NCI-H82 (cell line): ENCODE results near the gene AUH.
"Not testable (repeated sequence)": the region's sequence is repeated elsewhere in the genome, so short reads cannot be mapped to it uniquely, and the experiment has no call there.

Source experiments
- DNase-seq: peaks from one replicate; lab custom pipeline; 2025; lab: John Stamatoyannopoulos, UW

Gene AUH

DNA sequence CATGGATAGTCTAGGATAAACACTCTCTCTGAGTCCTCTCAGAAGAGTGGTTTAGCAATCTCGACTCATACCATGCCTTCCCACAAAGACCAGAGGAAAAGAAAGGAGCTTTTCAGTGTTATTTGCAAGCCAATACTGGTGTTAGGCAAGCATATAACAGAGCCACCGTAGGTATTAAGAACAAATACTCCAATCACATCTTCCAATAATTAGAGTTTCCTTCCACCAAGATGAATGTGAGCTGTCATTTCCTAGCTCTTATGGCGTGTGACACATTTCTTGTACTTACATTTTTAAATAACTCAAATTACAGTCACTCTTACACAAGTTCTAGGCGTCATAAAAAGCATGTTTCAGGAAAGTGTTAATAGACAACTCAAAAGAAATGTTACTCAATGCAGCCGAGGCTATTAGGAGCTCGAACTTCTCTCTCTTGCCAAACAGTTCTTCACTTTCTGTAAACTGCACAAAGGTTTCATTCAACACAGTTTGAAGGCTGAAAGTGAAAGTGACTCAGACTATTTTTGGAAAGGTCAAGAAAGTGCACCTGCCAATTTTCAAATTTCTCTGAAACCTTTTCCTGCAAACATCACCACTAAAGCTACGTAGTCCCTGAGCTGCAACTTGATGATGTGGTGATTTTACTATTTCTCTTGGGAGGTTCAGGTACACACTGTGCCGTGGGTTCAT, 153.8 kb downstream of the AUH start:
- DNase-seq = no peak

DNA sequence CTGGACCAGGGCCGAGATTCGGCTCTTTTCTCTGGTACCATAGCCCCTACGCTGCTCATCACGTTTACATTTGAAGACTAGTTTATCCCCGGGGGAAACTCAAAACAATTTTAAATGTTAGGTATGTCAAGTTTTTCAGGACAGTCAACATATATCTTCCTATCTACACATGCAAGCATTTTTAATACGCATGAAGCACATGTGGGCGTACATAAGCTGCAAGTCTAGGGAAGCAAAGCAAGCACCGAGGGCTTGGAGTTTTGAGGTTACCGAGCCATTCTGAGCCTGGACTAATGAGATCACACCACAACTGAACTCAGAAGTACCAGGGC, 154.4 kb downstream of the AUH start:
- no peak for DNase-seq

GRCh38 chr9:91206806-91207205, 154.9 kb downstream of the AUH start:
- DNase-seq = no peak

GRCh38 chr9:91202736-91203283, 158.9 kb downstream of the AUH start:
- no peak for DNase-seq

- no peak for DNase-seq
Observed at GRCh38 chr9:91200692-91201336, 160.9 kb downstream of the AUH start.

- DNase-seq = no peak
Observed at GRCh38 chr9:91199739-91200497, 161.8 kb downstream of the AUH start.

DNA sequence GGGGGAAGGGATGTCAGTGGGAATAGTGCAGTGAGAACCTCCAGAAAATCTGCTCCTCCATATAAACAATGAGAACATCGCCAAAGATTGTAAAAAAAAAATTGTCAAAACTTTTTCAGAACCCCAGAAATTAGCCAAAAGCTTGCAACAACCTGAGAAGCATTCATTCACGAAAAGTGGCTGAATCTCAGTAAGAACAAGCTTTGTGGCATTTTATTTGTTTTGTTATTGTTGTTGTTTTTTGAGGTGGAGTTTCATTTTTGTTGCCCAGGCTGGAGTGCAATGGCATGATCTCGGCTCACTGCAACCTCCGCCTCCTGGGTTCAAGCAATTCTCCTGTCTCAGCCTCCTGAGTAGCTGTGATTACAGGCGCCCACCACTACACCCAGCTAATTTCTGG, 162.8 kb downstream of the AUH start:
- not testable (repeated sequence) for DNase-seq

DNA sequence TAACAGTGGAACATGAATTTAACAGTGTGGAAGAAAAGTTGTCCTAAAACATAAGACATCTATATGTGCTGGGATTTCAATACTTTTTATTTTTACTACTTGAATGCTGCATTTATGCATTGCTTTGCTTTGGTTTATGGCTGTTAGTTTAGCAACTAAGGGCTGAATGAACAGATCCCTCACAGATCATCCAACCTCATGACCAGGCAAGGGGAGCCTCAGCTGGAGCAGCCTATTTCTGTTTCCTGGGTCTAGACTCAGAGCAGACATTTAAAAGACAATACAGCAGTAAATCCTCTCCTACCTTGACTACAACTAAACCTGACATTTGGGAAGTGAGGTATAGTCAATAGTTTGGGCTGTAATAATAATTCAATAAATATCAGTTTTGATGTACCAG, 163.3 kb downstream of the AUH start:
- no peak for DNase-seq

- no peak for DNase-seq
Observed at GRCh38 chr9:91197232-91198181, 164.2 kb downstream of the AUH start.

DNA sequence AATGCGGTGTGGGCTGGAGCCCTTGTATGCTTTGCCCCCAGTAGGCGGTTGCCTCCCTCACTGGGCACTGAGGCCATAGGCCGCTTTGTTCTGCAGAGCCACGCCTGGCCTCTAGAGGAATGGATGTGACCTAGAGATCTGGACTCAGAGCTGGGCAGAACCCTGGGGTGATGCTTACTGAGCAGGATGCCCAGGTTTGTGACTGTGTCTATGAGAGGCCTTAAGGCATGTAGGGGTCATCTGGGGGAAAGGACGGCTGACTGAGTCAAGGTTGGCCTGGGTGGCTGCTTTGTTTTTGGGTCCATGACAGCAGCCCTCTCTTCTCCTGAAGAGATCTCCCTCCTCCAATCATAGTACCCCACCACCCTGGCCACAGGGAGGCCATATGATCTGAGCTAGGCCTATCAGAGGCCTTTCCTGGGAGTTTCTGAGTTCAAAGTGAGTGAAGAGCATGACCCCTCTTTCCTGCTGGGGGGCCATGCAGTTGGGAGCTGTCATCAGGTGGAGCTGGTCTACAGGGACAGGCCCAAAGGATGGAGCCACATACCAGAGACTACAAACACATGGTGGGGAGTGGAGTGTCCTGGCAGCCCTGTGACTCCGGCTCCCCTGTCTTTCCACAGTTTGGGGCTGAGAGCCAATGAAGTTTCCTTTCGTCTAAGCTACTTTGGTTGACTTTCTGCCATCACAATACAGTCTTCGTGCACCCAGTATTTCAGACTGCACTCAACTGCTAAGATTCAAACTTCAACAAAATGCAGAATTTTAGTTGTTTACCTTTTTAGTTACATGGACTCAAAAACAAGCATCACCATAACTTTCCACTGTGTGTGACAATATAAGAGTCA, 165.4 kb downstream of the AUH start:
- DNase-seq = no peak

DNA sequence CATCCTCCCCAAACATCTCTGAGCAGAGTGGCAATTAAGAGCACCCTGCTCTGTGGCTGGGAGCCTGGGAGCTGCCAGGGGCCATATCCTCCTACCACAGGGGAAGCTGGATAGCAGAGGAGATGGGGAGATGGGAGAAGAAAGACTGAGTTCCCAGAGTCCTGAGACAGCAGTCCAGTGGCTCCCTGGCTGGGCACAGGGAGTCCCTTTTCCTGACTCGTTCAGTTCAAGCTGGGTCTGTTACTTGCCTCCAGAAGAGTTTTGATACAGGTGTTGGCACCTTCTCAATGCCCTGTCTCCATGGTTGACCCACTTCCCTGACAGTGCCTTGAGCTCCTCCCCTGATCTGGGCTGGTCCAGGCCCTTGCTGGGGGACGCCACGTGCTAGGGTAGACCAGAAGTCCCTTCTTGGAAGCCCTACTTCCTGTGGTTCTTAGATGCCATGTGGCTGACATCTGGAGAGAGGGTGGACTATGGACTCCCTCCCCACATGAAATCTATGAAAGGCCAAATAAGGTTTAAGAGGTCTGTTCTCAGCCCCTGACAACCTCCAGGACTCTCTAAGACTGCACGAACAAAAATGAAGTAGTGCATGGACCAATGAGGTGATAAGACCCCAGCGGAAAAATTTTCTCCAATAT, 166.2 kb downstream of the AUH start:
- no peak for DNase-seq

DNA sequence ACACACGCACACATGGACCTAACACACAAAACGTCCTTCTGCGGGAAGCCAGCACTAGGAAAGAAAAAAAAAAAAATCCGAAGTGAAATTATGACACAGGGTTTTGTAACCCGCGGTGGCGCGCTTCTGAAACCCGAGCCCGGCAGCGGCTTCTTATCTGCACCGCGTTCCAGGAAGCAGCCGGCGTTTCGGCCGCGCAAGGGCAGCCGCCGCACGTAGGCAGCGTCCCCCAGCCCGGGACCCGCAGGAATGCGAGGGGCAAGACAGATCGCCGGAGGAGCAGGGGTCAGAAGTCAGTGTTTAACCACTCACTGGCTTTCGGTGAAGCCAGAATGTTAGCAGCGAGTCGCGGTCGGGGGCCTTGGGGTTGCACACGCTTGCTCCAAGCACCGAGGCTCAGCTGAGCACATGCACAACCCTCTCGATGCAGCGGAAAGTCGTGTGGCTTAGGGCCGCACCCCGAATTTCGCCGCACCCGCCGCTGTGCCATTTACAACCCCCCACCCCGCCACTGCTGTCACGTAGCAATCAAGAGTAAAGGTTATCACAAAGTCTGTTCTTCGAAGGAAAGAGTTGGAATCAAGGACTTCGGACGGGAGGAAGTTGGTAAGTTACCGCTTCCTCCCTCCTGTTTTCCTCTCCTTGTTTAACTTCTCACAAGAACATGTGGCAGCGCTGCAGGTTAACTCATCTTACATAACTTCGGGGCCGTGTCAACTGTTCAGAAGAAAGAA, 167.9 kb downstream of the AUH start:
- DNase-seq = no peak

DNA sequence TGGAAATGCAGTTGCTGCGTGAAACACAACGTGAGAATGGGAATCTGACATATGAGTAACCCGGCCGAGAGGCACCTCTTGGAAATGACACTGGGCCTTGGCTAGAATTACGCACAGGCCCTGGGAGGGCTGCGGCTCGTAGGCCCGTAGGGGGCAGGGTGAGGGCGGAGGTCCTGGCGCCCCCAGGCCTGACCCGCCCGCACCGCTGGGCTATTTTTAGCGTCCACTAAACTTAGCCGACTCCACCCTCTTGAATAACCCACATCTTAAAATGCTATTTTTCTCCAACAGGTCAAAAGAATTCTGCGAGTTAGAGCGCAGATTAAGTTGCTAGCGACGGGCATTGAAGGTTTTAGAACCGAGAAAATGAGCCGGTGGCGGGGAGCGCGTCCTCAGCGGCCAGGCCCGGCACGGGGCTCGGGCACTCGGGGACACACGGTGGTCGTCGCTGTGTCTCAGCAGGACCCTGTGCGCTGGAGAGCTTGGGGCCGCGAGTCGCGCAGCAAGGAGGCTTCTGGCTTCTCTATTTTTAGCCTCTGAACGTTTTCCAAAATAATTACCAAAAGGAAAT, 168.5 kb downstream of the AUH start:
- no peak for DNase-seq

DNA sequence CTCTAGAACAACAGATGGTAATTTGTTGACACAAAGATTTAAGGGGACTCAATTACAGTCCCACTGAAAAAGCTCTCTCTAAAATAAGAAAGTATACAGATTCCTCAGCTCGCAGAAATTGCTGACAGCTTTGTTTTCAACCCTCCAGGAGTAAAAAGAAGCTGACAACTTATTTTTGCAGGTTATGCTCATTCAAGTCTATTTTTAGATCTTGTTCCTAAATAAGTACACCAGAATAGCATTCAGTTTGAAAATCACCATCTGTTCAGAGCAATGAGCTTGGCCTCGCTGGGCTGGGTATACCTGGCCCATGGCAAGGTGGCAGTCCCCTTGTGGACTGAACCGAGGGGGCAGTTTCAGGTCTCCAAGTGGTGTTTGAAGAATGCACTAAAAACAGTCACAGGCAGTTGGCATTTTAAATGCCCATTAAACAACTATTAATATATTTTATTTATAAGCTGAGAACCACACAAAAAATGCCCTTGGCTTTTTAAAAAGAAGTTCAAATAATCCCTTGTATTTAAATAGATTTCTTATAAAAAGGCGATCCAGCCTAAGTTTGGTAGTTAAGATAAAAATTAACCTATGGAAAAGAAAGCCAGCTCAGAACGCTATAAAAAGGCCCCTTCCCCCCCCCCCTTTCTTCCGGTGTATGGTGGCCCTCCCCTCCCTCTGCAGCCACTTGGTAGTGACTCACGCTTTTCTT, 169.2 kb downstream of the AUH start:
- DNase-seq = peak; percentile 85

DNA sequence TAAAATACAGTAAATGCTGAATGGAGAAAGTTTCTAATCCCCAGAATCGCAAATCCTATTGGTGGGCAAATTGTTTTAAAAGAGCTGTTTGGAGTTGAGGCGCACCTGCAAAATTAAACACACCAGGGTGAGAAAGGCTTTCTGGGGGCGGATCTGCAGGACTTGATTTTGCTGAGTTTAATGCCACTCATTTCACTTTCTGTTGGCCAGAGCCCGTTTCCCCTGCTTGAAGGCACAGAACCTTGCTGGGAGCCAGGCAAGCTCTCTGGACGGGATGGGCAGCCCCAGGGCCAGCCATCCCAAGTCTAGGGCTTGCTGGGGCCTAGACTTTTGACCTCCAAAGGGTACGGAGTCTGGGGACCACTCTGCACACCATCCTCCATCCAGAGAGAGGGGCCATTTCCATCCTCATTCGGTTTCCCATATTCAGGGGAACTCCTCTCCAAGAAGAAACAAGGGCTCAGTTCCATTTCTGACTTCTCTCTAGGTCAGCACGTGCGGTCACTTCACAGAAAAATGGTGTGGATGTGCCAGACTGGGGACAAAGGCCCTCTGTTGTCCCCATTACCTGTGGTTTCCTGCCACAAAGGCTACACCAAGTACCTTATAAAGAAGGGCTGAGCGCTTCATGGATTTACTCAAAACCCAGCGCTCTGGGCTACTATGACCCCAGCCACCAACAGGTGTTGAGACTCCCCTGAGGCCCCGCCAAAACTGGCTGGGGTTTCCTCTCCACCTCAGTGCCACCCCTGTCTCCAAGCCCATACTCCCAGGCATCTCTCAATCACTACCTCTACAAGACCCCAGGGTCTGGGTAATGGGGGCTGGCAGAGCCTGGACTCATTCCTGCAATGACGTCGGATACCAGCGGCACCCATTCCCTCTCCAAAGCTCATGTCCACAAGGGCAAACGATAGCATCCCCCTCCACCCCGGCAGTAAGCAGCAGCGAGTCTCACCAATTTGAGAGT, 170.0 kb downstream of the AUH start:
- peak; percentile 75 for DNase-seq

GRCh38 chr9:91190062-91190461, 171.7 kb downstream of the AUH start:
- no peak for DNase-seq
